ENCODE data around the gene MRPL38. TPM values are rescaled to one million over a fixed set of nuclear protein-coding genes. Genes with fewer than 3 reads are reported as not detected.

Gene MRPL38
- total RNA-seq, 2 experiments from 2014 or later: 117 to 126 TPM

- H3K9me3 Mint-ChIP-seq: no peaks in the 10 kb centered on the region
- ChIA-PET CTCF (interaction anchor here (1.1 to 5.5 kb wide), 11 partner anchors 9 to 114 kb away, joined by 3 to 78 read pairs (median 4); partner anchors contain the start of genes MRPL38, TRIM65, UNK and WBP2), POLR2A (interaction anchor here (0.6 to 6.5 kb wide), 10 partner anchors 12 to 104 kb away, joined by 3 to 100 read pairs (median 4); partner anchors contain the start of genes MRPL38, TRIM65 and WBP2)
- H3K27me3 Mint-ChIP-seq: no peaks in the 10 kb centered on the region
- H3K4me3 Mint-ChIP-seq: peak within 1 kb of the TSS; percentile 80
- ATAC-seq (peak; percentile 4), DNase-seq (peak; percentile 60)
- intact Hi-C loops (cut with micrococcal nuclease): no loop called here
- TF ChIP-seq, protein P1, sequence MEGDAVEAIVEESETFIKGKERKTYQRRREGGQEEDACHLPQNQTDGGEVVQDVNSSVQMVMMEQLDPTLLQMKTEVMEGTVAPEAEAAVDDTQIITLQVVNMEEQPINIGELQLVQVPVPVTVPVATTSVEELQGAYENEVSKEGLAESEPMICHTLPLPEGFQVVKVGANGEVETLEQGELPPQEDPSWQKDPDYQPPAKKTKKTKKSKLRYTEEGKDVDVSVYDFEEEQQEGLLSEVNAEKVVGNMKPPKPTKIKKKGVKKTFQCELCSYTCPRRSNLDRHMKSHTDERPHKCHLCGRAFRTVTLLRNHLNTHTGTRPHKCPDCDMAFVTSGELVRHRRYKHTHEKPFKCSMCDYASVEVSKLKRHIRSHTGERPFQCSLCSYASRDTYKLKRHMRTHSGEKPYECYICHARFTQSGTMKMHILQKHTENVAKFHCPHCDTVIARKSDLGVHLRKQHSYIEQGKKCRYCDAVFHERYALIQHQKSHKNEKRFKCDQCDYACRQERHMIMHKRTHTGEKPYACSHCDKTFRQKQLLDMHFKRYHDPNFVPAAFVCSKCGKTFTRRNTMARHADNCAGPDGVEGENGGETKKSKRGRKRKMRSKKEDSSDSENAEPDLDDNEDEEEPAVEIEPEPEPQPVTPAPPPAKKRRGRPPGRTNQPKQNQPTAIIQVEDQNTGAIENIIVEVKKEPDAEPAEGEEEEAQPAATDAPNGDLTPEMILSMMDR (IDR thresholded peaks at IDR 0.05): no peak
- H3K4me1 Mint-ChIP-seq (ENCODE audit: low read depth): peaks cover 22% of the 10 kb centered on the region
- peaks cover 3% of the 10 kb centered on the region for H3K36me3 Mint-ChIP-seq (ENCODE audit: low read depth)
- peak within 1 kb of the TSS; percentile 88 for H3K27ac Mint-ChIP-seq
Measured at GRCh38 chr17:75878174-75878998, 26.3 kb downstream of the MRPL38 start, which contains the start of gene TRIM47. TRIM47 (minus strand) TSS chr17:75878581; CDS start chr17:75878548, 33 bp downstream.

DNA sequence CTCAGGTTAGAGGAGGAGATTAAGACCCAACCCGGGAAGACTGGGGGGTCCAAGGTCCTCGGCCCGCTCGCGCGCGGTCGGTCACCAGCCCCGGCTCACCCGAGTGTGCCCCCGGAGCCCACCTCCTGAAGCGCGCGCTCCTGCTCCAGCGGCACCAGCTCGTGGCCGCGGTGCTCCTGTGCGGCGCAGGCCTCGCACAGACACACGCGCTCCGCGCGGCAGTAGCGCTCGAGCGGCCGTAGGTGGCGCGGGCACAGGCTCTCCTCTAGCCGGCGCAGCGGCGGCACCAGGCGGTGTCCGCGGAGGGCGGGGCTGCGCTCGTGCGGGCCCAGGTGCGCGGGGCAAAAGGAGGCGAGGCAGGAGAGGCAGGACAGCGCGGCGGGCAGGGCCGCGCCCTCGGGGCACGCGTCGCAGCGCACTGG, 26.9 kb downstream of the MRPL38 start:
- intact Hi-C loops (cut with micrococcal nuclease): no loop called here
- H3K4me1 Mint-ChIP-seq (ENCODE audit: low read depth): peaks cover 25% of the 10 kb centered on the region
- ChIA-PET CTCF (interaction anchor here (0.7 to 9.5 kb wide), 21 partner anchors 8 to 508 kb away, joined by 3 to 107 read pairs (median 4); partner anchors contain the start of genes TRIM65, UNK and WBP2), POLR2A (interaction anchor here (0.9 to 6.5 kb wide), 7 partner anchors 8 to 45 kb away, joined by 3 to 100 read pairs (median 6); partner anchors contain the start of genes MRPL38, TRIM65 and WBP2)
- no peaks in the 10 kb centered on the region for H3K9me3 Mint-ChIP-seq
- DNase-seq (peak; percentile 81), ATAC-seq (peak; percentile 65)
- peak overlapping the region; percentile 80 for H3K4me3 Mint-ChIP-seq
- TF ChIP-seq, protein P1 (IDR thresholded peaks at IDR 0.05): peak; percentile 67
- peak overlapping the region; percentile 88 for H3K27ac Mint-ChIP-seq
- peaks cover 3% of the 10 kb centered on the region for H3K36me3 Mint-ChIP-seq (ENCODE audit: low read depth)
- H3K27me3 Mint-ChIP-seq: no peaks in the 10 kb centered on the region

GRCh38 chr17:75876938-75877751, 27.5 kb downstream of the MRPL38 start:
- peak; percentile 15 for ATAC-seq

GRCh38 chr17:75876190-75876937, 28.3 kb downstream of the MRPL38 start:
- peak overlapping the region; percentile 88 for H3K27ac Mint-ChIP-seq
- peak; percentile 88 for DNase-seq
- ChIA-PET POLR2A (interaction anchor here (0.7 to 6.5 kb wide), 11 partner anchors 12 to 393 kb away, joined by 3 to 100 read pairs (median 6); partner anchors contain the start of genes MRPL38, TRIM65 and WBP2), CTCF (interaction anchor here (0.9 to 9.5 kb wide), 17 partner anchors 10 to 129 kb away, joined by 3 to 107 read pairs (median 4); partner anchors contain the start of genes GALK1, TRIM65 and WBP2)
- H3K36me3 Mint-ChIP-seq (ENCODE audit: low read depth): peaks cover 3% of the 10 kb centered on the region
- no peaks in the 10 kb centered on the region for H3K9me3 Mint-ChIP-seq
- TF ChIP-seq, protein P1 (IDR thresholded peaks at IDR 0.05): peak; percentile 39
- peak; percentile 75 for ATAC-seq
- no peaks in the 10 kb centered on the region for H3K27me3 Mint-ChIP-seq
- H3K4me1 Mint-ChIP-seq (ENCODE audit: low read depth): peaks cover 26% of the 10 kb centered on the region
- intact Hi-C loops (cut with micrococcal nuclease): no loop called here
- peak overlapping the region; percentile 80 for H3K4me3 Mint-ChIP-seq

More at GRCh38 chr17:75876938-75877751, 27.5 kb downstream of the MRPL38 start:
- Mint-ChIP-seq H3K27me3 (no peaks in the 10 kb centered on the region), H3K9me3 (no peaks in the 10 kb centered on the region), H3K36me3 (ENCODE audit: low read depth) (peaks cover 3% of the 10 kb centered on the region), H3K4me3 (peak overlapping the region; percentile 80), H3K27ac (peak overlapping the region; percentile 88), H3K4me1 (ENCODE audit: low read depth) (peaks cover 29% of the 10 kb centered on the region)
- TF ChIP-seq, protein P1 (IDR thresholded peaks at IDR 0.05): no peak
- peak; percentile 70 for DNase-seq
- ChIA-PET CTCF (interaction anchor here (0.7 to 9.5 kb wide), 19 partner anchors 7 to 508 kb away, joined by 3 to 107 read pairs (median 4); partner anchors contain the start of genes TRIM65 and WBP2), POLR2A (interaction anchor here (0.9 to 6.5 kb wide), 6 partner anchors 8 to 44 kb away, joined by 3 to 100 read pairs (median 10); partner anchors contain the start of genes MRPL38, TRIM65 and WBP2)
- intact Hi-C loops (cut with micrococcal nuclease): no loop called here

Measured in activated CD8-positive, alpha-beta T cell treated with anti-CD3 and anti-CD28 coated beads for 36 hours (primary cell).